GM21360 (cell line): Measurements from ENCODE around the gene CLIP2.
A peak's percentile ranks its signal among the peaks of the same experiment; 100 is the strongest.
"Not testable (repeated sequence)": the region's sequence is repeated elsewhere in the genome, so short reads cannot be mapped to it uniquely, and the experiment has no call there.

Experiments
- ATAC-seq: cut with Tn5 transposase; IDR thresholded peaks from one replicate; pipeline ENCODE4 v1.9.1; 2021; ENCODE audit warnings: mild to moderate bottlenecking, moderate library complexity; ENCODE audit not compliant: unreplicated experiment

Gene CLIP2

DNA sequence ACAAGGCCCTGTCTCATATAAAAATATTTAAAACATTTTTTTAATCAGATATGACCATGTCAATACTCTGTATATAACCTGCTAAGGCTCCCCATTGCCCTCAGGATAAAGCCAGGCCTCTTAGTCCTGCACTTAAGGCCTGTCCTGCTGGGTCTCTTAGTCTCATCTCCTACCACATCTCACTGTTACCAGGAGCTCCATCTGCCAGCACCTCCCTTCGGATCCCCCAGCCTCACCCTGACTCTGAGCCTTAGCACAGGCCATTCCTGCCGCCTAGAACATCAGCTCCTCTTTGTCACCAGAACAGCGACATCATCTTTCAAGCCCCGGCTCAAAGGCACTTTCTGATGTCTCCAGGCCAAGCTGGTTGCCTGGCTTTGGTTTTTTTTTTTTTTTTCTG, 138.8 kb downstream of the CLIP2 start:
- ATAC-seq = no peak

DNA sequence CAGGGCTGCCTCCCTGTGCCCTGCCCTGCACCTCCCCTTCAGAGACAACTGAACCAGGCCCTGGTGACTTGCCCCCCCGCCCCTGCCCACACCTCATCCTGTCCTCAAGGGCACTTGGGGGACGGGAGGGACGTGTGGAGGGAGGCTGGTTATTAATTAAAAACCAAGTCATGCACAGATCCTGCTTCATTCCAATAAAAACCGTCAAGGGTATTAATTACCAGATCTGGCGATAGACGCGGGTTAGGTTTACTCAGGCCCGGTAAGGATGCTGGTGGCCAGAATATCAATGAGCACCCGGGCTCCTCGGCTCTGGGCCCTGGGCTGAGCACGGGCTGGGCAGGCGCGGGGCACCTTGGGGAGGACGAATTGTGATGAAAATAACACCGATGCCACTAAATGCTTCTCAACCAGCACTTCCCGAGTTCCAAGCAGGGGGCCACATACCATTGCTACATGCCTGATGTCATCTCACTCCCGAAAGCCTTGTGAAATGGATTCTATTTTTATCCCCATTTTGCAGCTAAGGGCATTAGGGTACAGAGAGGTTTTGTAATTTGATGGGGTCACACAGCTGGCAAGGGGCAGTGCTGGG, 140.0 kb downstream of the CLIP2 start:
- ATAC-seq = no peak

DNA sequence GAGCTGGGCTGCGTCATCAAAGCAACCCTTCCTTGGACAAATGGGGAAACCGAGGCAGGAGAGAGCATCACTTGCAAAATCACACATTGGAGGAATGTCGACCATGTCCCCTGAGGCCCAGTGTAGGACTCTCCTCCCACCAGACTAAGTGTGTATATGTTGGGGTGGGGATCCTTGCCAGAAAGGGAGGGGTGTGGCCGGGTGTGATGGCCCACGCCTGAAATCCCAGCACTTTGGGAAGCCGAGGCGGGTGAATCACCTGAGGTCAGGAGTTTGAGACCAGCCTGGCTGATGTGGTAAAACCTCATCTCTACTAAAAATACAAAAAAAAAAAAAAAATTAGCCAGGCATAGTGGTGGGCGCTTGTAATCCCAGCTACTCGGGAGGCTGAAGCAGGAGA, 141.2 kb downstream of the CLIP2 start:
- not testable (repeated sequence) for ATAC-seq

DNA sequence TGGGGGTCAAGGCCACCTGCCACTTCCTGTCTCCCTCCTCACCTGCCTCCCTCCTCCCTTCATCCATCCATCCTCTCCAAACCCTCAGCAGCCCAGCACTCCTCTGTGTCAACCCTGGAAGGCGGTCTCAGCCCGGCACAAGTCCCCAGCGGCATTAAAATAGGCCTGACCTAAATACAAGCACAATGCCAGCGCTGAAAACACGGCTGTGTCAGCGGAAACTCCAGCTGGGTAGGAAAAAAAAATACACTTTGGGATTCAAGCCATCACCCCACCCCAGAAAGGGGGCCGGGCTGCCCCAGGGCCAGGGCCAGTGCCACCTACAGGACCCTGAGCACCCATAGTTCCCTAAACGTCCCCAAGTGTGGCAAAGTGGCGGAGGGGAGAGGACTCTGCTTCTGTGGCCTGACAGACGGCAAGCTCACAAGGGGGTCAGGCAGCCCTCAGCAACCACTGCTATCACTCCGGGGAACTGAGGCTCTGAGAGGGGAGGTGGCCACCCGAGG, 141.8 kb downstream of the CLIP2 start:
- ATAC-seq = no peak

DNA sequence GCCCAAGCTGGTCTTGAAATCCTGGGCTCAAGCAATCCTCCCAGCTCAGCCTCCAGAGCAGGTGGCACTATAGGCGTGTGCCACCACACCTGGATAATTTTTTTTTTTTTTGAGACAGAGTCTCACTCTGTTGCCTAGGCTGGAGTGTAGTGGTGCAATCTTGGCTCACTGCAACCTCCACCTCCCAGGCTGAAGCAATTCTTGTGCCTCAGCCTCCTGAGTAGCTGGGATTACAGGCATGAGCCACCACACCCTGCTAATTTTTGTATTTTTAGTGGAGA, 148.0 kb downstream of the CLIP2 start:
- ATAC-seq = not testable (repeated sequence)

DNA sequence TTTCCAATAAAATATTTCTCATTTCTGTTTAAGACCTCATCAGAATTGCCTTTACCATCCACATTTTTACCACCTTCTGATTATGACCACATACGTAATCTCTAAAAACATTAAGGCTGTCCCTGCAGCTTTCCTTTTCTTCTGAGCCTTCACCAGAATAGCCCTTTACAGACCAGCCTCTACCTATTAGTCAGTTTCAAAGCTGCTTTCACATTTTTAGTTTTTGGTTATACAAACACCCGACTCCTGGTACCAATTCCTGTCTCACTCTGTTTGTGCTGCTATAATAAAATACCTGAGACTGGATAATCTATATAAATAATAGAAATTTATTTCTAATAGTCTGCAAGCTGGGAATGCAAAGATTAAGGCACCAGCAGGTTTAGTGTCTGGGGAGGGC, 149.1 kb downstream of the CLIP2 start:
- ATAC-seq = no peak

DNA sequence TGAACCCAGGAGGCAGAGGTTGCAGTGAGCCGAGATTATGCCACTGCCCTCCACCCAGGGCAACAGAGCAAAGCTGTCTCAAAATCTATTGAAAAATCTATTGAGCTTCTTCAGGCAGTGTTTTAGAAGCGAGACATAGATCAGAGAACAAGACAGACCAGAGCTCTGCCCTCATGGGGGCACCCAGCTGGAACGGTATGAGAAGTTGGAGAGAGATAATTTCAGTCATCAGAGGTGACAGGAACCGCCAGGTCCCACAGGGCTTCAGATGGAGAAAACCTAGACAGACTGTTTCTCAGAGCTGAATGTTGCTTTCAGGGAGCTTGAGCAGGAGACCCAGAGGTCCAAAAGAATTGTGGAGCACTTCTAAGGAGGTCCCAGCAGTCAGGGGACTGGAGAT, 150.3 kb downstream of the CLIP2 start:
- ATAC-seq = no peak

DNA sequence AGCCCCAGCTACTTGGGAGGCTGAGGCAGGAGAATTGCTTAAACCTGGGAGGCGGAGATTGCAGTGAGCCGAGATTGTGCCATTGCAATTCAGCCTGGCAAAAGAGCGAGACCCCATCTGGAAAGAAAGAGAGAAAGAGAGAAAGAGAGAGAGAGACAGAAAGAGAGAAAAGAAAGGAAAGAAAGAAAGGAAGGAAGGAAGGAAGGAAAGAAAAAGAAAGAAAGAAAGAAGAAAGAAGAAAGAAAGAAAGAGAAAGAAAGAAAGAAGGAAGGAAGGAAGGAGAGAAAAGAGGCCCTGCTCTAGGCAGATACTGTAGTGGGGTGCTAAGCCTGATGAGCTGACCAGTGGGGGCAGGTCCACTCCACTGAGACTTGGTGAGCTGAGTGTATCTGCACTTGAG, 150.9 kb downstream of the CLIP2 start:
- not testable (repeated sequence) for ATAC-seq

DNA sequence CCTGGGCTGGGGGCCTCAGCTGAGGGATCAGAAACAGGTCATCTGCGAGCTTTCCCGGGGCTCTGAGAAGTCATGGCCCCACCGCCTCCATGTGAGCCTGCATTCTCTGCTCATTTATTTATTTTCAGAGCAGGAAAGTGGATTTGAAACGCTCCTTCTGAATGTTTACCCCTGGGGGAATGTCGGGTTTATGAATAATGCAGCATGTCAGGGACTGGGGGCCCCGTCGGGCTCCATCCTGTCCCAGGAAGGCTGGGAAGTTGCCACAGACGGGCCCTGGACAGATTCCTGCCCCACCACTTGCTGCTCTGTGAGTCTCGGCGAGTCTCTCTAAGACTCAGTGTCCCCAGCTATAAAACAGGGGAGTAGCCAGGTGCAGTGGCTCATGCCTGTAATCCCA, 152.6 kb downstream of the CLIP2 start:
- ATAC-seq = no peak

DNA sequence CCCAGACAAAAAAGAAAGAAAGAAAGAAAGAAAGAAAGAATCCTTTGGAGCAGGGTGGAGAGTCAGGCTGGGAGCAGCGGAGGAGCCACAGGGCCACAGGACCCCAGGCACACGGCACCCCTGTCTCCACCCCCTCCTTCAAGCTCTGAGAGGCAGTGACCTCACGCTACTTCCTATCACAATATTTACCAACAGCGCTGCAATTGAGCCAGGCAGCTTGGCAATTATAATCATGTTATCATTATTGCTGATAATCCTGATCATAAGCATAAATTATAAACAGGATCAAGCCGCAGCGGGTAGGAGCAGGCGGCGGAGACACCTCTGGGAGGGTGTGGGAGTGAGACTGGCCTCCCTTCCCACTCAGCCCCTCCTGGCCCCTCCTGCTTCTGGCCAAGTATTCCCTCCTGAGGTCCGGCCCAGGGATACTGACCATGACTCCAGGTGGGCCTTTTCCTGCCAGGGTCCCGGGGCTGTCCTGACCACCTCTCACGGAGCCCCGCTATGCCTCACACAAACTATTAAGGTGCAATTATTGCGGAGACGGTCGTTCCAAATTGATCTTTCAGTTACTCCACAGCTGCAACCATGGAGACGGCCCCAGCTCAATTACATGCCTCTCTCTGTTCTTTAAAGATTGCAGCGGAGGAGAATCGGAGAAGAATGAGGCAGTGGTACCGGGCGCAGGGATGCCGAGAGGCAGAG, 154.5 kb downstream of the CLIP2 start:
- ATAC-seq = no peak

DNA sequence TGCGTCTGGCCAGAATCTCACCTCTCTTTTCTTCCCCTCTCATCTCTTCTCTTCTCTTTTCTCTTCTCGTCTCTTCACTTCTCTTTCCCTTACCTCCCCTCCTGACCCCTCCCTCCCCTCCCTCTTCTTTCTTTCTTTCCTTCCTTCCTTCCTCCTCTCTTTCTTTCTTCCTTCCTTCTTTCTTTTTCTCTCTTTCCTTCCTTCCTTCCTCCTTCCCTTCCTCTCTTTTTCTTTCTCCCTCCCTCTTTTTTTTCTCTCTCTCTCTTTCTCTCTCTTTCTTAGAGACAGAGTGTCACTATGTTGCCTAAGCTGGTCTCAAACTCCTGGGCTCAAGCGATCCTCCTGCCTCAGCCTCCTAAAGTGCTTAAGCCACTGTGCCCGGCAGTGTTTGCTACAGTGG, 159.9 kb downstream of the CLIP2 start:
- ATAC-seq = no peak

DNA sequence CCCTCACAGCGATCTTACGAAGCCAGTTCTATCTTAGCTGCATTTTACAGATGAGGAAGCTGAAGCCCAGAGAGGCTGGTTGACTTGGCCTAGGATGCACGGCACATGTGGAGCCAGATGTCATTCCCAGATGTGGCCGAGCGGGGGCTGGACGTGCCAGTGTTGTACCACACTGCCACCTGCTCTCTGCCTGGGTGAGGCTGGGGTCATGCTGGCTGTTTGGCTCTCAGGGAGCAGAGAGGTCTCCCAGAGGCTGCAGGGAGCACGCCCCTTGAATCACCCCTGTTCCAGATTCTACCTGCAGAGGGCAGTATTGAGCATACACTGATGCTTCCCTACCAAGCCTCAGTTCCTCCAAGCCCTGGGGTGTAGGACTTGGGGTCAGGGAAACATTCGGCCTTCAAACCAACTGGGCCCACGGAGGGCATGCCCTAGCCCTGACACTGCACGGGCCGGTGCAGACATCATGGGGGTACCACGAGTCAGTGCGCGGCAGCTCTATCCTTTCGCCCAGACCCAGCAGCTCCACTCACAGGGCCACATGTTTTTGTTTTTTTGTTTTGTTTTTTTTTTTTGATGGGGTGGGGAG, 160.7 kb downstream of the CLIP2 start:
- no peak for ATAC-seq

DNA sequence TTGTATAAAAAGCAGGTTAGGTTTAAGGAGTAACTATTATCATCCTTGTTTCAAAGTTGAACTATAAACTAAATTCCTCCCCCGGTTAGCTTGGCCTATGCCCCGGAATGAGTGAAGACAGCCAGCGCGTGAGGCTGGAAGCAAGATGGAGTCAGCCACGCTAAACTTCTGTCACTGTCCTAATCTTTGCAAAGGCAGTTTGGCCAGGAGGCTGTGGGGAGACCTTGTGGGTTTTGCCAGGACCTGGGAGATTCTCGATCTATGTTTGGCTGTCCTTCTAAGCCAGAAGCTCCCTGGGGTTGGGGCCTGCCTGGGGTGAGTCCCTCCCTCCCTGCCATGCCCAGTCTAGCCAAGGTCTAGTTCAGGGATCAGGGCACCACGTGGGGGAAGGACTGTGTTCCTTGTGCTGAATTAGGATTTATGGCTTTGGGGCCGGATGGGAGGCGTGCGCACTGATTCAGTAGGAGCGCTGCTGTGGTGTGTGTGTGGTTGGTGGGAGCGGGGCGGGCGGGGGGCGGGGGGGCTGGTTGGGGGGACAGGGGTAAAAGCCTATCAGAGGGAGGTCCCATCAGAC, 163.6 kb downstream of the CLIP2 start:
- no peak for ATAC-seq

DNA sequence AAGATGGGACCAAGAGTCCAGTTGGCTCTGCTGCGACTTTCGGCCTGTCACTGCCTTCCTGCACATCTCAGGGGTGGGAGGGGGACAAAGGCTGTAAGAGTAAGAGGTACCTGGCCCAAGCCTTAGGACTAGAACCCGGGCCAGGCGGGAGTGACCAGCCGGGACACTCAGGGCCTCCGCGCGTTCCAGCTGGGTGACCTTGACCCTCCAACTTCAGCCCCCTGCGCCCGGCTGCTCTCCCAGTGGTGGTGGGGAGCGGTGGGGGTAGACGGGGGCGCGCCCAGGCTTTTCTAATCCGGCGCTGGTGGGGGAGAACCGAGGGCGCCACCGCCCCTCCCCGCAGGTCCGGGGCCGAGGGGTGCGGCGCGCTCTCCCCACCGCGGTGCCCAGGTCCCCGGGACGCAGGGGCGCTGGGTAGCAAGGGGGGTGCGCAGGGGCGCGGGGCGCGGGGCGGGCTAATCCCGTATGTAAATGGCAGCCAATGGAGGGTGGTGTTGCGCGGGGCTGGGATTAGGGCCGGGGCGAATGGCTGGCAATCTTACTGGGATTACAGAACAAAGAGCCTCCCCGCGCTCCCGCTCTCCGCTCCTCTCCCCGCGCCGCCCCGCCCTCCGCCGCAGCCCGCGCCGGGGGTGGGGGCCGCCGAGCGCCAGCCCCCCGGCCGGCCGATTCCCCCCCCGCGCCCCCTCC, 164.3 kb downstream of the CLIP2 start, which contains the start of gene GTF2IRD1:
Gene GTF2IRD1, plus strand, starts transcription at position 585 of the 690 bp plus-strand sequence. CDS start 54,175 bp downstream, outside the sequence.
- peak; percentile 48 for ATAC-seq

DNA sequence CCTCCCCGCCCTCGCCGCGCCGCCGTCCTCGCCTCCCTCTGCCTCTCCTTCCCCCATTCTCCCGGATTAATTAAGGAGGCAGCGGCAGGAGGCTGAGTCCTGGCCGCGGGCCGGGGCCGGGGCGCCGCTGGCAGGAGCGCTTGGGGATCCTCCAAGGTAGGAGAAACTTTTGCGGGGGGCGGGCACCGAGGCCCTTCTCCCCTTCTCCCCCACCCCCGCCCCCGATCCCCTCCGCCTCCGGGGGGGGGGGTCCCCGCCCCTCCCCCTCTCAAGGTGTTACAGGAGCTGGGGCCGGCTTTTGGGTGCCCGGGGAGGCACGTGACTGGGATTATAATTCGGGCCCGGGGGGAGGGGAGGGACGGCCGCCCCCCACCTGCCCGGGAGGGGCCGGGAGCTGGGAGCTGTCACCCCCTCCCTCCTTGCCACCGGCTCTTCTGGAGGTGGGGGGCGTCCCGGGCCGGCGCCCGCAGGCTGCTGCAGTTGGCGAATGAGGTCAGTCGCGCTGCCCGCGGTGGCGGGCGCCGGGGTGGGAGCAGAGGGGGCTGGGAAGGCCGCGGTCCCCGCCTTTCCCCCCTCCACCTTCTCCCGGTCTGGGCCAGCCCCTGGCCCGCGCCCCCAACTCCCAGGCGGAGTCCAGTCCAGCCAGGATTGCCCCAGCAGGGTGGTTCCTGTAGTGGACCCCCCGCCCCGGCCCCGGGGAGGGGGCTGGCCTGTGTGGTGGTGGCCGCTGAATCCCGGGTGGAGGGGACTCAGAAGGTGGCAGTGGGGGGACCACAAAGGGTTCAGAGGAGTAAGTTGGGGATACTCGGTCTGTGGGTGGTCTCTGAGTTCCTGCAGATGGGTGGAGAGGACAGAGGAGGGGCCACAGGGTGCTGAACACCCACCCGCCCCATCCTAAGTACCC, 165.1 kb downstream of the CLIP2 start:
- no peak for ATAC-seq

DNA sequence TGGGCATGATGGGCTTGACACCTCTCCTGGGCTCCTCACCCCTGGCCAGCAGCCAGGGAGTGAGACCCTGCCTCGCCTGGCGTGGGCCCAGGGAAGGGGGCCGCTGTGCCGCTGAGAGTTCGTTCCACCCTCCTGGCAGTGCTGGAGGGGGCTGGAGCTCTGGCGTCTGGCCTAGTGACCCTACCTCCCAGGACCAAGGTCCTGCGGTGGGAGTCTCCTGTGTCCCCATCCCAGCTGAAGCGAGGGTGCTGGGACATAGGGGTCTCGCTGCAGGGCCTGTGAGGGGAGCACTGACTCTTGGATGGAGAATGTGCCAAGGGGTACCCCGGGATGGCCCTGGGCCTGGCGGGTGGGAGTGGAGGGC, 165.7 kb downstream of the CLIP2 start:
- no peak for ATAC-seq

DNA sequence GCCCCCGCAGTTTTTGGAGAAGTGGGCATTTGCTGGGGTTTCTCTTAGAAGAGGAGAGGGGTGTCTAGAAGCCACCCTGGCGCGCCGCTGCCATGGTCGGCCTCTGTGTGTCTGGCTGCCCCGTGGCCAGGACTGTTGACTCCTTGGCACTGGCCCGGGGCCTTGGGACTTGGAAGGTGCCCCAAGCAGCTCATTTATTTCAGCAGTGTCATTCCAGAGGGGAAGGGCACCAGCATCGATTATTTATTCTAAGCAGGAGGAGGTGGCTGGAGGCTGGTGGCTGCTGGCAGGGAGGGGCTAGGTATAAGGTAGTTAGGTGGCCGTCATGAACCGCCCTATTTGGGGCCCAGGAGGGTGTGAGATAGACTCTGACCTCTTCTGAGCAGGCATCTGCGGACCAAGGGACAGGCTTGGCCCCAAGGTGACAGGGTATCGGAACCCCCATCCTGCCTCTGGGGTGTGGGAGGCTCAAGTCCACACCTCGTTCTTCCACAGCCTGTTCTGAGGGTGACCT, 166.1 kb downstream of the CLIP2 start:
- ATAC-seq = no peak
